Thoracic aorta endothelial cell (primary cell): Measurements from ENCODE around the gene GMEB1. TPM values are rescaled to one million over a fixed set of nuclear protein-coding genes. Genes with fewer than 3 reads are reported as not detected.

Experiments used
- small RNA-seq: library from RNA; depleted of rRNA; stranded (forward); fragments of <200 nt; gene quantifications from one replicate; pipeline ENCODE3, GENCODE V24; 2012
- total RNA-seq: library from RNA; depleted of rRNA; stranded (reverse); fragments of >200 nt; gene quantifications from 2 replicates; pipeline ENCODE4 v1.2.3, GENCODE V29; 2012

The GMEB1 gene, protein sequence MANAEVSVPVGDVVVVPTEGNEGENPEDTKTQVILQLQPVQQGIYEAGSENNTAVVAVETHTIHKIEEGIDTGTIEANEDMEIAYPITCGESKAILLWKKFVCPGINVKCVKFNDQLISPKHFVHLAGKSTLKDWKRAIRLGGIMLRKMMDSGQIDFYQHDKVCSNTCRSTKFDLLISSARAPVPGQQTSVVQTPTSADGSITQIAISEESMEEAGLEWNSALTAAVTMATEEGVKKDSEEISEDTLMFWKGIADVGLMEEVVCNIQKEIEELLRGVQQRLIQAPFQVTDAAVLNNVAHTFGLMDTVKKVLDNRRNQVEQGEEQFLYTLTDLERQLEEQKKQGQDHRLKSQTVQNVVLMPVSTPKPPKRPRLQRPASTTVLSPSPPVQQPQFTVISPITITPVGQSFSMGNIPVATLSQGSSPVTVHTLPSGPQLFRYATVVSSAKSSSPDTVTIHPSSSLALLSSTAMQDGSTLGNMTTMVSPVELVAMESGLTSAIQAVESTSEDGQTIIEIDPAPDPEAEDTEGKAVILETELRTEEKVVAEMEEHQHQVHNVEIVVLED
- 12.2 and 12.4 TPM in 2 replicates for total RNA-seq

DNA sequence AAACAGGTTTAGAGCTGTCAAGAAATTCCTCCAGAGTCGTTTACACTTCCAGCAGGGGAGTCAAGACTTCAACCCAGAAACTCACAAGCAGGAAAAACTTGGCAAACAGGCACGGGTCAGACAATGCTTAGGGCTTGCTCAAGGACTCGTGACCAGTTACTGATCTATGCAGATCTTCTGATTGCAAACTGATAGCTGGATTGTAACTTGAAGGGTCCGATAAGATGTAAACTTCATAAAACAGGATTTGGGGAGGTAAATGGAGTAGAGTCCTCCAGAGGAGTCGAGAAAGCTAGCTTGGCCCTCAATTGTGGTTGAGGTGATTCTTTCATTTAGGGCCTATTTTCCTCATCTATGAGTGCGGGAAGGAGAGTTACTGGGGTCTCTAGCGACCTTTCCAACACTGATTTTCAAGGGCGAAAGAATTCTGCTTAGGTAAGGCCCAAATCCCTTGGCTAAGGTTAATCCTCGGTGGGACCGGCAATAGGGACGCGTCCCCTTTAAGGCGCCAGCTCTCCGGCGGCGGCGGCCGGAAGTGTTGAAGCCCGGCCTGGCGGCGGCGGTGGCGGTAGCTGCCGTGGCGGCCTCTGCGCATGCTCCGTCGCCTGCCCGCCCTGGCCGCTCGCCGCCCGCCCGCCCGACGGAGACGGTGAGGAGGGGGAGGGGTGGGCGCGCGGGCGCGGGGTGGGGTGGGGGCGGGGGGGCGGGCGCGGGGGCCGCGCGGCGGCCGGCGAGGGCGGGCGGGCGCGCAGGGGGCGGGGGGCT, at the start of gene GMEB1:
GMEB1 (plus strand) TSS at position 594 of the 765 bp plus-strand sequence. CDS start 14,829 bp downstream, outside the sequence.

DNA sequence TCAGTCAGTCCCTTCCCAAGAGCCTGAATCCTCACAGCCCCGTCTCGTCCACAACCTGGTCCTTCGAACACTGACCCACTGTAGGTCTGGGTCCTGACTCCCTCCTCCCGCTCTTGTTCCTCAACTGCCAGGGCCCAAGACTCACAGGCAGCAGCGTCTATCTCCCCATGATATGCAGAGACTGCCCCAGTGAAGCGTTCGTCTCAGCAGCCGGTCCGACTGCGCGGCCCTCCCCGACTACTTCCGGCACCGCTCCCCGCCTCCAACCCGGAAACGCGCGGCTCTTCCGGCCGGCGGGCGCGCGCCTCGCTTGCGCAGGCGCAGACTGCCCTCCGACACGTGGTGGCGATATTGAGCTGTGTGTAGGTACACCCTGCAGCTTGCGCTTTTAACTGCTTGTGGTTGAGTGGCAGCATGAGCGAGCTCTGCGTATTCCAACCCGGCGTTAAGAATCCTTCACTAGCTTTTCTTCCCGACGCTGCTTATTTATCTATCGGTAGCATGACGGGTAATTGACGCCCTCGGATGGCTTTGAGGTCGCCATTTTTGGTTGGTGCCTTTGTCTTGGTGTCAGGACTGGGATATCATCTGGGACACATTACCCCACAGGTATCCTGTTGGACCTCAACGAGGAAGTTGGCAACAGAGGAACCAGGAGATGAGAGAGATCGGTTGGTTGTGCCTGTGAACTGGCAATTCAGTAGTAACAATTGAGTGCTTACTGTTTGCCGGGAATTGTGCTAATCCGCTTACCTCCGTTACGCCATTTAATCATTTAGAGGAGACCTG, 25.5 kb upstream of the GMEB1 start, which contains the start of gene TAF12:
TAF12 (minus strand) TSS at position 221 of the 789 bp plus-strand sequence. CDS start 20,986 bp downstream, outside the sequence.

DNA sequence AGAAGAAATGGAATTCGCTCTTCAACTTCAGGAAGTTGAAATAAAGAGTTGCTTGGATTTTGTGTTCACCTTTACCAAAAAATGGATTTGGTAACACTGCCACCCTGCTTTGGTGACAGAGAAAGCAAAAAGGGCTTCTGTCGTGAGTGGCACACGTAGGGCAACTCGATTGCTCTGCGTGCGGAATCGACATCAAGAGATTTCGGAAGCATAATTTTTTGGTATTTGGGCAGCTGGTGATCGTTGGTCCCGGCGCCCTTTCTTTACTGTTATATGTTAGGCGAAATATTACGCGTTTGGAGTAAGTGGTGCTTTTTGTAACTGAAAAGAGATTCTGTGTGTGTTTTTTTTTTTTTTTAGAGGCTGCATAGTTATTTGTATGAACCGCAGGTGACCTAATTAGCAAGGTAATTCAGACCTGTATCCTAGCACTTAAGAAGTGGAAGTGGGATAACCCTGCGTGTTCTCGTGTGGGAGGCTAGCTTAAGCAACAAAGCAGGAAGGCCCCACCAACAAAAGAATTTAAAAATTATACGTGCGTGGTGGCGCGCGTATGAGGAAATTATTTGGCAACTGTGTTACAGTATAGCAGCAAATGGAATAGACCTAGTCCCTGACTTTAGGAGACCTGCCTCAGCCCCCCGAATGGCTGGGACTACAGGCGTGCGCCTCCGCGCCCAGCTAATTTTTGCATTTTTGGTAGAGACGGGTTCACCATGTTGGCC, 19.9 kb upstream of the GMEB1 start, which contains the start of gene RNU11:
RNU11 (plus strand) TSS at position 127 of the 725 bp plus-strand sequence.

DNA sequence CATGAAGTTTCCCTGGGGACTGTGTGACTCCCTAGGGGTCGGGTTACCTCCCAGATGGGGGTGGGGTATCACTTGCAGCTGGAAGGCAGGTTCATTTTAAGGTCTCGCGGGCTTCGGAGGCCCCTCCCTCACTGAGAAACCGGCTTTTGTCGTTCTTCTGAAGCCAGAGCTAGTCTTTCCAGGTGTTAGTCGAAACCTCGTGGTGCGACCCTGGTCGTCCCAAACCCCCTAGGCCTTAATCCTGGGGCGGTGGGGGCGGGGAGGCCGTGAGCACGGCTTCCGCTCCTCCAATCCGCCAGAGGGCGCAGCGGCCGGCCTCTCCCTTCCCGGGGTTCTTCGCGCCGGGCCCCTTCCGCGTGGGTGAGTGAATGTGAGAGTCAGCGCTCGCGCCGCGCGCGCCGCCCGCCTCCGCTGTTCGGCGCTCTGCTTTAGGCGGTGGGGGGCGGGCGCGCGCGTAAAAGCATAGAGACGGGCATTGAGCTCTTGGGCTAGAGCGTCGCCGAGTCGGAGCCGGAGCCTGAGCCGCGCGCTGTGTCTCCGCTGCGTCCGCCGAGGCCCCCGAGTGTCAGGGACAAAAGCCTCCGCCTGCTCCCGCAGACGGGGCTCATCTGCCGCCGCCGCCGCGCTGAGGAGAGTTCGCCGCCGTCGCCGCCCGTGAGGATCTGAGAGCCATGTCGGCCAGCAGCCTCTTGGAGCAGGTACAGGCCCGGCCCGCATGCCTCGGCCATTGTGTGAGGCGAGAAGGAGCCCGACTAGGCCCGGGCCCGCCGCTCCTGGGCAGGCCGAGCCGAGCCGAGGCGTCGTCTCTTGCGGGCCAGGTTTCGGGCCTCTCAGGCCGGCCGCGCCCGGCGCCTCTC, 68.1 kb downstream of the GMEB1 start, which contains the start of gene YTHDF2:
YTHDF2 (plus strand) TSS at position 491 of the 857 bp plus-strand sequence; CDS start at position 672, 181 bp downstream.

Small RNA genes lying within 50 kb of the gene (small RNA-seq; reads per million reads assigned to genes)
- gene RF00422 (not detected), gene RNU11 (not detected)

Other genes starting within 250 kb of the GMEB1 start
- gene RCC1, start 162.7 kb upstream of the GMEB1 start, total RNA-seq, result 68.4 and 83.0 TPM in 2 replicates
- 34.6 and 35.5 TPM in 2 replicates for gene TRNAU1AP, start 115.7 kb upstream of the GMEB1 start, total RNA-seq
- 0.53 and 1.4 TPM in 2 replicates for gene RAB42, start 76.5 kb upstream of the GMEB1 start, total RNA-seq
- 20.8 and 21.0 TPM in 2 replicates for gene TAF12, start 25.7 kb upstream of the GMEB1 start, total RNA-seq
- not detected in 2 replicates for gene RNU11, start 20.2 kb upstream of the GMEB1 start, total RNA-seq
- gene YTHDF2, start 68.2 kb downstream of the GMEB1 start, total RNA-seq, result 101 and 120 TPM in 2 replicates
- not detected in 2 replicates for gene OPRD1, start 143.4 kb downstream of the GMEB1 start, total RNA-seq
- gene EPB41, start 245.8 kb downstream of the GMEB1 start, total RNA-seq, result 47.2 and 51.0 TPM in 2 replicates